MM.1S (cell line): ENCODE results near the gene CD300LF.
A peak's percentile ranks its signal among the peaks of the same experiment; 100 is the strongest.

Experiments used
- DNase-seq: peaks from one replicate; pipeline ENCODE4 v3.0.0-alpha.2; 2015
- H2AFZ ChIP-seq: fragments of 300-600 bp; sonication (generic); 2 replicates; pipeline ENCODE4 v1.6.0; 2016; ENCODE audit warnings: antibody characterized with exemption, low read length
- H3F3A ChIP-seq: fragments of 300-600 bp; sonication (generic); 2 replicates; pipeline ENCODE4 v1.6.1; 2016; ENCODE audit warnings: mild to moderate bottlenecking, antibody characterized with exemption, low read length, moderate library complexity, mixed read lengths; ENCODE audit not compliant: insufficient read depth
- H3K27ac ChIP-seq: fragments of 300-600 bp; sonication (generic); 2 replicates; pipeline ENCODE4 v1.5.1; 2016; ENCODE audit warnings: mild to moderate bottlenecking, low read length
- H3K27me3 ChIP-seq: fragments of 300-600 bp; sonication (generic); replicated peaks from 2 replicates; pipeline ENCODE4 v1.6.0; 2016; ENCODE audit warnings: low read length; ENCODE audit not compliant: insufficient read depth
- H3K36me3 ChIP-seq: fragments of 300-600 bp; sonication (generic); replicated peaks from 2 replicates; pipeline ENCODE4 v1.6.1; 2016; ENCODE audit warnings: mild to moderate bottlenecking, low read length, mixed read lengths; ENCODE audit not compliant: insufficient read depth
- H3K4me1 ChIP-seq: fragments of 300-600 bp; sonication (generic); 2 replicates; pipeline ENCODE4 v1.6.1; 2016; ENCODE audit warnings: low read length, mixed read lengths
- H3K4me2 ChIP-seq: fragments of 300-600 bp; sonication (generic); 2 replicates; pipeline ENCODE4 v1.6.0; 2016; ENCODE audit warnings: low read depth, low read length
- H3K4me3 ChIP-seq: fragments of 300-600 bp; sonication (generic); 2 replicates; pipeline ENCODE4 v1.5.1; 2016; ENCODE audit warnings: low read length, mixed read lengths
- H3K79me2 ChIP-seq: fragments of 300-600 bp; sonication (generic); 2 replicates; pipeline ENCODE4 v1.6.1; 2016; ENCODE audit warnings: mixed run types, low read length, mixed read lengths
- H3K9ac ChIP-seq: fragments of 300-600 bp; sonication (generic); 2 replicates; pipeline ENCODE4 v1.6.1; 2016; ENCODE audit warnings: low read length, mixed read lengths
- H3K9me2 ChIP-seq: fragments of 300-600 bp; sonication (generic); replicated peaks from 2 replicates; pipeline ENCODE4 v1.6.1; 2016; ENCODE audit warnings: mild to moderate bottlenecking, low read length, mixed read lengths; ENCODE audit not compliant: insufficient read depth
- H3K9me3 ChIP-seq: fragments of 300-600 bp; sonication (generic); replicated peaks from 2 replicates; pipeline ENCODE4 v1.6.1; 2016; ENCODE audit warnings: mild to moderate bottlenecking, low read length, mixed read lengths; ENCODE audit not compliant: insufficient read depth
- H4K20me1 ChIP-seq: fragments of 300-600 bp; sonication (generic); 2 replicates; pipeline ENCODE4 v1.6.1; 2016; ENCODE audit warnings: mild to moderate bottlenecking, low read length, moderate library complexity, mixed read lengths; ENCODE audit not compliant: insufficient read depth
- EZH2 ChIP-seq: fragments of 300-600 bp; sonication (generic); optimal IDR thresholded peaks from 2 replicates; pipeline ENCODE3; 2017; ENCODE audit warnings: low read depth, mild to moderate bottlenecking, antibody characterized with exemption, low read length, mixed read lengths
- EZH2phosphoT487 ChIP-seq: fragments of 300-600 bp; sonication (generic); IDR thresholded peaks from 2 replicates; pipeline ENCODE4 v1.6.1; 2018; ENCODE audit warnings: antibody characterized with exemption, low read length
- TF ChIP-seq, protein P1 (sequence below): fragments of 300-600 bp; sonication (generic); IDR thresholded peaks from 2 replicates; pipeline ENCODE4 v1.5.1; 2016; ENCODE audit warnings: antibody characterized with exemption, low read length, mixed read lengths

CD300LF gene

DNA sequence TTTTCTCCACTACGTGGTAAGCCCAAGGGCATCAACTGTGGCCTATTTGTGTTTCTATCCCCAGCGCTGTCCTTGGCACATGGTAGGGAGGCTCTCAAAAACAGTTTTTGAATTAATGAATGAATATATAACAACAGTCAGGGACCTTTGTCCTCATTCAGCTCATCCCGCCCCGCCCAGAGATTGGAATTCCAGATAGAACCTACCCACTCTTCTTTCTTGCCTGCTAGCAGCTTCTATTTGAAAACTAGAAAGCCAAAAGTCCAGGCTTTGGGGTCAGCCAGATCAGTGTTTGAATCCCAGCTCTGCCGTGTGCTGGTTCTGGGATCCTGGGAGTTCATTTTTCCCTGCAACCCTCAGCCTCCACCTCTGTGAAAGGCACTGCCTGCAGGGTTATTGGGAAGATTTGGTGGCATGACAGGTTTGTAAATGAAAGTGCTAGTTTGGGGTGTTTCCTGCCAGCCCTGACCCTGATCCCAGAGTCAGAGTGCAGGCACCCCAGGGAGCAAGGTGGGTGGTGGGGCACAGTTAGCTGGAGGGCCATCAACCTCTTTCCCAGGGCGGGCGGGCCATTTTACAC, 40.2 kb upstream of the CD300LF start:
- H2AFZ ChIP-seq, result no peak overlapping the region
- peak overlapping the region; percentile 55 for H3K4me3 ChIP-seq
- H3K9me2 ChIP-seq, result no peaks in the 10 kb centered on the region
- peaks cover 70% of the 10 kb centered on the region for H3F3A ChIP-seq
- H3K79me2 ChIP-seq, result peaks cover 90% of the 10 kb centered on the region
- no peaks in the 10 kb centered on the region for H3K36me3 ChIP-seq
- TF ChIP-seq EZH2phosphoT487 (no peak), EZH2 (no peak)
- TF ChIP-seq, protein P1, sequence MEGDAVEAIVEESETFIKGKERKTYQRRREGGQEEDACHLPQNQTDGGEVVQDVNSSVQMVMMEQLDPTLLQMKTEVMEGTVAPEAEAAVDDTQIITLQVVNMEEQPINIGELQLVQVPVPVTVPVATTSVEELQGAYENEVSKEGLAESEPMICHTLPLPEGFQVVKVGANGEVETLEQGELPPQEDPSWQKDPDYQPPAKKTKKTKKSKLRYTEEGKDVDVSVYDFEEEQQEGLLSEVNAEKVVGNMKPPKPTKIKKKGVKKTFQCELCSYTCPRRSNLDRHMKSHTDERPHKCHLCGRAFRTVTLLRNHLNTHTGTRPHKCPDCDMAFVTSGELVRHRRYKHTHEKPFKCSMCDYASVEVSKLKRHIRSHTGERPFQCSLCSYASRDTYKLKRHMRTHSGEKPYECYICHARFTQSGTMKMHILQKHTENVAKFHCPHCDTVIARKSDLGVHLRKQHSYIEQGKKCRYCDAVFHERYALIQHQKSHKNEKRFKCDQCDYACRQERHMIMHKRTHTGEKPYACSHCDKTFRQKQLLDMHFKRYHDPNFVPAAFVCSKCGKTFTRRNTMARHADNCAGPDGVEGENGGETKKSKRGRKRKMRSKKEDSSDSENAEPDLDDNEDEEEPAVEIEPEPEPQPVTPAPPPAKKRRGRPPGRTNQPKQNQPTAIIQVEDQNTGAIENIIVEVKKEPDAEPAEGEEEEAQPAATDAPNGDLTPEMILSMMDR, result no peak
- DNase-seq, result no peak
- peak overlapping the region; percentile 57; the same call in 1 of the 2 replicates for H3K9ac ChIP-seq
- H3K27me3 ChIP-seq, result no peaks in the 10 kb centered on the region
- peak overlapping the region; percentile 89 for H3K4me2 ChIP-seq
- no peaks in the 10 kb centered on the region for H3K9me3 ChIP-seq
- peaks cover 19% of the 10 kb centered on the region for H4K20me1 ChIP-seq
- peak overlapping the region; percentile 88 for H3K27ac ChIP-seq
- H3K4me1 ChIP-seq, result peaks cover 51% of the 10 kb centered on the region

DNA sequence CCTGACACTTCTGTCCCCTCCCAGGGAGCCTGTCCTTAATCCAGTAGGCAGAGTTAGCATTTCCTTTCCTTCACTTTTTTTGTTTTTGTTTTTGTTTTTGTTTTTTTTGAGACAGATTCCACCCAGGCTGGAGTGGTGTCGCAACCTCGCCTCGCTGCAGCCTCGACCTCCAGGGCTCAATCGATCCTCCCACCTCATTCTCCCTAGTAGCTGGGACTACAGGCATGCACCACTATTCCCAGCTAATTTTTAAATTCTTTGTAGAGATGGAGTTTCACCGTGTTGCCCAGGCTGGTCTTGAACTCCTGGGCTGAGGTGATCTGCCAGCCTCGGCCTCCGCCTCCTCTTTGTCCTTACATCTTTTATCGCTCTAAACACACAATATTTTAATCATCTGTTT, 39.7 kb upstream of the CD300LF start:
- Histone ChIP-seq H3K9ac (peak overlapping the region; percentile 57; the same call in 1 of the 2 replicates), H4K20me1 (peaks cover 19% of the 10 kb centered on the region), H3K27me3 (no peaks in the 10 kb centered on the region), H3K4me3 (peak overlapping the region; percentile 55), H3K79me2 (peaks cover 90% of the 10 kb centered on the region), H3K27ac (peak overlapping the region; percentile 88), H3K36me3 (no peaks in the 10 kb centered on the region), H3K9me2 (no peaks in the 10 kb centered on the region), H3F3A (peaks cover 70% of the 10 kb centered on the region), H3K4me1 (peaks cover 49% of the 10 kb centered on the region), H3K9me3 (no peaks in the 10 kb centered on the region), H3K4me2 (peak overlapping the region; percentile 89), H2AFZ (no peak overlapping the region)
- TF ChIP-seq EZH2phosphoT487 (no peak), EZH2 (no peak)
- TF ChIP-seq, protein P1, result no peak
- no peak for DNase-seq

DNA sequence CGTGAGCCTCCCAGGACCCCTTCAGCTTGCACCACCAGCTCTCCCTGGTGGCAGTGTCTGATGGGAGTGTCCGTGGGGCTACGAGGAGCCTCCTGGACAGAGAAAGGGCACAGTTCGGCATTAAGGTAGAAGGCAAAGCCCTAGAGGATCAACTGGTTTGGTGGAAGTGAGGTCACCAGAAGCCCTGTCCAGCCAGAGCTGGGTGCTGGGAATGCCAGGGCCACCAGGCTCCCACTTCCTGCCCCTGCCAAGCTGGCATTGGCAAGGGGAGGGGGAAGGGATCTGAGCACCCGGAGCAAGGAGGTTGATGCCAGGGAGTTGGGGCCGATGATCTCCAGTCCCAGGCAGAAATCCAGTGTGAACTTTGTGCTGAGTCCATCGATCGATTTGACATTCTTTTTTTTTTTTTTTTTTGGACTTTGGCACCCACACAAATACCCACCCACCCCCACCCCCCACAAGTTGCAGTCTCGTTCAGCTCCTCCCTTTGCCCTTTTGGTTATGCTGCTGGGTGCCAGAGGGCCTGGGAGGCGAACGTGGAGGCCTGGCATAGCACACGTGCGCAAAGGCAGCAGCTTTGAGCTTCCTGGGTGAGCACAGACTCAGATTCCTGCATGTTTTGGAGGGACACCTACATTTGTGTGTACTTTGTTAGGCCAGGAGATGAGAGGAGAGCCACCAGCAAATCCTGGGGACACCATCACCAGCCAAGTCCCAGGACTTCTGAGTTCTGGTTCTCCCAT, 37.8 kb upstream of the CD300LF start:
- no peak overlapping the region for H2AFZ ChIP-seq
- no peaks in the 10 kb centered on the region for H3K27me3 ChIP-seq
- TF ChIP-seq EZH2 (no peak), EZH2phosphoT487 (no peak)
- TF ChIP-seq, protein P1, result no peak
- DNase-seq, result no peak
- peaks cover 76% of the 10 kb centered on the region for H3K79me2 ChIP-seq
- peaks cover 36% of the 10 kb centered on the region for H3K4me1 ChIP-seq
- no peaks in the 10 kb centered on the region for H3K36me3 ChIP-seq
- H4K20me1 ChIP-seq, result peaks cover 18% of the 10 kb centered on the region
- H3K4me3 ChIP-seq, result peak overlapping the region; percentile 98
- no peaks in the 10 kb centered on the region for H3K9me3 ChIP-seq
- H3K9ac ChIP-seq, result peak overlapping the region; percentile 97
- H3K27ac ChIP-seq, result peak overlapping the region; percentile 88; the same call in 1 of the 2 replicates
- peaks cover 67% of the 10 kb centered on the region for H3F3A ChIP-seq
- peak overlapping the region; percentile 89 for H3K4me2 ChIP-seq
- H3K9me2 ChIP-seq, result no peaks in the 10 kb centered on the region
